Endothelial cell of umbilical vein (primary cell): Measurements from ENCODE around the gene DCC. TPM values are rescaled to one million over a fixed set of nuclear protein-coding genes. Genes with fewer than 3 reads are reported as not detected.

Experiments used
- BruUV-seq: library from RNA; stranded (reverse); fragments of 400-500 nt; replicated peaks from 2 replicates; lab custom pipeline; 2021; lab: Mats Ljungman, UMichigan
- CTCF ChIA-PET: fragments of 300-600, 350-600 bp; sonication (Branson Sonifier 250); formaldehyde crosslinking; loops from one replicate; lab custom pipeline; 2021; ENCODE audit warnings: antibody characterized with exemption, inconsistent platforms; lab: Charles Lee
- POLR2A ChIA-PET: fragments of 300-600, 350-600 bp; sonication (Branson Sonifier 250); formaldehyde crosslinking; loops from one replicate; lab custom pipeline; 2021; ENCODE audit warnings: antibody characterized with exemption, inconsistent platforms; lab: Charles Lee
- DNase-seq: peaks from one replicate; pipeline ENCODE4 v3.0.0-alpha.2; 2011; ENCODE audit warnings: low read depth, low spot score
- FAIRE-seq: peaks from 2 replicates; lab custom pipeline; 2011; peaks lifted over from hg19 to GRCh38; lab: Jason Lieb, UNC
- H2AFZ ChIP-seq: 2 replicates; pipeline ENCODE4 v1.6.0; 2012; ENCODE audit warnings: low read depth, low read length, control low read depth, inconsistent platforms
- H3K27ac ChIP-seq: 2 replicates; pipeline ENCODE4 v1.5.1; 2011; ENCODE audit warnings: low read depth, mild to moderate bottlenecking, control low read depth, low read length, moderate library complexity; ENCODE audit not compliant: insufficient read depth
- H3K27me3 ChIP-seq, 2 experiments: 2 replicates each; pipeline versions ENCODE4 v1.6.0 to v1.6.1; 2011; ENCODE audit warnings: low read length in 2 of 2, mixed read lengths in 1 of 2; ENCODE audit not compliant: control insufficient read depth in 2 of 2, insufficient read depth in 2 of 2
- H3K36me3 ChIP-seq, 2 experiments: 2 replicates in 1 of 2; 3 replicates in 1 of 2; pipeline ENCODE4 v1.5.1; 2011; ENCODE audit warnings: low read length in 2 of 2, mild to moderate bottlenecking in 1 of 2, moderate library complexity in 1 of 2; ENCODE audit not compliant: control insufficient read depth in 2 of 2, insufficient read depth in 2 of 2; ENCODE audit errors: extremely low read depth in 1 of 2
- H3K4me1 ChIP-seq: 3 replicates; pipeline ENCODE4 v1.5.1; 2011; ENCODE audit warnings: mild to moderate bottlenecking, low read length; ENCODE audit not compliant: control insufficient read depth, insufficient read depth; ENCODE audit errors: extremely low read depth
- H3K4me2 ChIP-seq: 2 replicates; pipeline ENCODE4 v1.6.1; 2011; ENCODE audit warnings: low read length, control low read depth, mixed read lengths; ENCODE audit not compliant: insufficient read depth
- H3K4me3 ChIP-seq, 3 experiments: fragments of 200-600 bp in 1 of 3; sonication (generic), shearing (Covaris generic) in 1 of 3; replicated peaks in 1 of 3; 2 replicates each; pipeline ENCODE4 v1.5.1; 2011 to 2016; ENCODE audit warnings: control low read depth in 3 of 3, low read length in 3 of 3, mild to moderate bottlenecking in 2 of 3, inconsistent platforms in 1 of 3, low read depth in 1 of 3, moderate library complexity in 1 of 3; ENCODE audit not compliant: insufficient read depth in 1 of 3
- H3K79me2 ChIP-seq: 2 replicates; pipeline ENCODE4 v1.6.0; 2012; ENCODE audit warnings: low read length, inconsistent platforms; ENCODE audit not compliant: control insufficient read depth, insufficient read depth
- H3K9ac ChIP-seq: replicated peaks from 2 replicates; pipeline ENCODE3; 2011; ENCODE audit warnings: low read length, control low read depth; ENCODE audit not compliant: insufficient read depth; ENCODE audit errors: extremely low read depth
- H3K9me1 ChIP-seq: replicated peaks from 3 replicates; pipeline ENCODE4 v1.6.0; 2011; ENCODE audit warnings: mild to moderate bottlenecking, low read length; ENCODE audit not compliant: control insufficient read depth, insufficient read depth; ENCODE audit errors: extremely low read depth
- H3K9me3 ChIP-seq: replicated peaks from 2 replicates; pipeline ENCODE4 v1.5.1; 2012; ENCODE audit warnings: low read length, inconsistent platforms; ENCODE audit not compliant: control insufficient read depth, insufficient read depth
- H4K20me1 ChIP-seq: replicated peaks from 2 replicates; pipeline ENCODE3; 2011; ENCODE audit warnings: mild to moderate bottlenecking, low read length; ENCODE audit not compliant: control insufficient read depth, insufficient read depth; ENCODE audit errors: extremely low read depth
- CTCF ChIP-seq, 2 donors: IDR thresholded peaks; 1 replicate in 1 of 2; 2 replicates in 1 of 2; pipeline ENCODE4 v1.5.1; 2011; ENCODE audit warnings: low read length in 2 of 2, mild to moderate bottlenecking in 2 of 2, moderate library complexity in 2 of 2, control low read depth in 1 of 2, inconsistent platforms in 1 of 2, low read depth in 1 of 2; ENCODE audit not compliant: insufficient read depth in 1 of 2; ENCODE audit errors: extremely low read depth in 1 of 2
- EZH2 ChIP-seq: IDR thresholded peaks from 2 replicates; pipeline ENCODE4 v1.6.1; 2012; ENCODE audit warnings: borderline replicate concordance, low read depth, mild to moderate bottlenecking, moderate library complexity, low read length, inconsistent platforms; ENCODE audit not compliant: severe bottlenecking
- FOS ChIP-seq: IDR thresholded peaks from 2 replicates; pipeline ENCODE4 v1.6.1; 2011; ENCODE audit warnings: mild to moderate bottlenecking, low read length, moderate library complexity, borderline replicate concordance; ENCODE audit not compliant: insufficient read depth
- GATA2 ChIP-seq: IDR thresholded peaks from 2 replicates; pipeline ENCODE4 v1.7.0; 2011; ENCODE audit warnings: low read depth, mild to moderate bottlenecking, moderate library complexity, mixed read lengths, low read length; ENCODE audit not compliant: insufficient read length, insufficient read depth
- JUN ChIP-seq: IDR thresholded peaks from 2 replicates; pipeline ENCODE4 v1.6.1; 2011; ENCODE audit warnings: borderline replicate concordance, low read depth; ENCODE audit not compliant: insufficient read length, insufficient read depth
- MAX ChIP-seq: IDR thresholded peaks from 2 replicates; pipeline ENCODE4 v1.6.1; 2011; ENCODE audit not compliant: insufficient read depth, insufficient read length
- MYC ChIP-seq: IDR thresholded peaks from one replicate; pipeline ENCODE4 v1.6.1; 2011; ENCODE audit warnings: mild to moderate bottlenecking, low read depth, low read length
- POLR2A ChIP-seq: IDR thresholded peaks from 2 replicates; pipeline ENCODE4 v1.6.1; 2012; ENCODE audit warnings: low read depth, mild to moderate bottlenecking, control low read depth, low read length
- POLR2AphosphoS5 ChIP-seq: IDR thresholded peaks from 2 replicates; pipeline ENCODE4 v1.6.1; 2012; ENCODE audit warnings: low read depth, mild to moderate bottlenecking, control low read depth, low read length, moderate library complexity; ENCODE audit not compliant: insufficient read depth
- dilution Hi-C: fragments of 300-500 bp; cut with MboI; formaldehyde crosslinking; loops from one replicate; pipeline ENCODE4 v1.15.0; 2019; ENCODE audit warnings: low sequenced_read_pairs; ENCODE audit not compliant: extremely low pct_ligation_motif_present
- intact Hi-C: fragments of 100-400 bp; cut with micrococcal nuclease; formaldehyde crosslinking; loops from one replicate; pipeline ENCODE4 v1.10.0; 2022
- polyA plus RNA-seq, 4 experiments: library from polyadenylated mRNA; depleted of rRNA in 3 of 4; stranded (reverse) in 3 of 4; unstranded in 1 of 4; fragments of >200 nt; gene quantifications; 2 replicates each; pipeline versions ENCODE4 v1.2.1 to v1.2.3, GENCODE V29; 2011 to 2012; ENCODE audit warnings: missing spikeins in 1 of 4
- total RNA-seq: library from RNA; stranded (reverse); gene quantifications from 2 replicates; pipeline ENCODE4 v1.2.3, GENCODE V29; 2021

Gene DCC
- total and polyA plus RNA-seq, 2 donors (not counting 3 experiments of a cell fraction or from before 2014, with no cell fraction given): not detected

GRCh38 chr18:52340406-52341102, 557 bp downstream of the DCC start:
- intact Hi-C loops: no loop called here
- no peak for FAIRE-seq
- no peaks in the 10 kb centered on the region for H3K79me2 ChIP-seq
- no peak overlapping the region for H3K27ac ChIP-seq
- CTCF ChIA-PET: no interaction called here
- H3K9ac ChIP-seq: no peak overlapping the region
- no peaks in the 10 kb centered on the region for H3K9me1 ChIP-seq
- no TSS peak for BruUV-seq
- no peaks in the 10 kb centered on the region for H4K20me1 ChIP-seq
- H3K4me3 ChIP-seq: no peak overlapping the region
- H3K4me2 ChIP-seq: no peak overlapping the region
- TF ChIP-seq JUN (no peak), FOS (no peak), CTCF (IDR thresholded peaks at IDR 0.05; ENCODE audit: extremely low read depth in 1 of 2, insufficient read depth in 1 of 2, low read depth in 1 of 2, low read length in 2 of 2) (no peak), MYC (no peak), POLR2AphosphoS5 (no peak), GATA2 (no peak), EZH2 (no peak), MAX (no peak), POLR2A (no peak)
- DNase-seq: no peak
- no peaks in the 10 kb centered on the region for H3K36me3 ChIP-seq
- H2AFZ ChIP-seq: no peak overlapping the region
- no peaks in the 10 kb centered on the region for H3K9me3 ChIP-seq
- peaks cover 0 to 3% of the 10 kb centered on the region in 2 experiments for H3K27me3 ChIP-seq
- no peaks in the 10 kb centered on the region for H3K4me1 ChIP-seq
- POLR2A ChIA-PET: no interaction called here
- dilution Hi-C loops: no loop called here
